HEK293 (cell line): Measurements from ENCODE around the gene NAPSA.
A peak's percentile ranks its signal among the peaks of the same experiment; 100 is the strongest.

Experiments
- CTCF ChIA-PET: fragments of 350-600 bp; formaldehyde crosslinking; extraction: SDS; loops from one replicate; lab custom pipeline; 2021; ENCODE audit warnings: antibody characterized with exemption; lab: Yijun Ruan, JAX
- POLR2A ChIA-PET: fragments of 300-600 bp; formaldehyde crosslinking; extraction: SDS; loops from one replicate; lab custom pipeline; 2020; ENCODE audit warnings: antibody characterized with exemption, inconsistent platforms; lab: Yijun Ruan, JAX
- H3K27ac ChIP-seq: fragments of 200-500 bp; sonication (Bioruptor generic); 2 replicates; pipeline ENCODE4 v1.5.1; 2014; ENCODE audit warnings: low read depth, low read length, control low read depth, inconsistent platforms; ENCODE audit errors: extremely low read depth
- H3K36me3 ChIP-seq, 2 experiments: fragments of 200-500 bp in 1 of 2; sonication (Bioruptor generic) in 1 of 2; 1 replicate in 1 of 2; 2 replicates in 1 of 2; pipeline ENCODE4 v1.5.1; 2014 to 2017; ENCODE audit warnings: inconsistent platforms in 2 of 2, low read length in 2 of 2; ENCODE audit not compliant: control insufficient read depth in 2 of 2, insufficient read depth in 1 of 2
- H3K4me1 ChIP-seq: fragments of 200-500 bp; sonication (Bioruptor generic); 2 replicates; pipeline ENCODE4 v1.5.1; 2014; ENCODE audit warnings: mild to moderate bottlenecking, low read length, inconsistent platforms; ENCODE audit not compliant: control insufficient read depth, insufficient read depth
- H3K4me3 ChIP-seq: 2 replicates; pipeline ENCODE4 v1.5.1; 2011; ENCODE audit warnings: low read depth, mild to moderate bottlenecking, control low read depth, low read length, moderate library complexity
- H3K9me3 ChIP-seq: fragments of 200-500 bp; sonication (Bioruptor generic); 2 replicates; pipeline ENCODE4 v1.5.1; 2014; ENCODE audit warnings: low read depth, low read length, inconsistent platforms; ENCODE audit not compliant: control insufficient read depth, insufficient read depth
- EGR2 ChIP-seq: fragments of 450-650 bp; formaldehyde crosslinking; IDR thresholded peaks from 2 replicates; pipeline ENCODE4 v1.5.1; 2016; ENCODE audit warnings: low read depth, missing biosample characterization, missing genetic modification characterization
- GLIS1 ChIP-seq: fragments of 450-650 bp; formaldehyde crosslinking; IDR thresholded peaks from 2 replicates; pipeline ENCODE4 v1.5.1; 2016; ENCODE audit warnings: missing biosample characterization, missing genetic modification characterization
- MYNN ChIP-seq: fragments of 450-650 bp; formaldehyde crosslinking; IDR thresholded peaks from 2 replicates; pipeline ENCODE4 v1.5.1; 2016; ENCODE audit warnings: missing biosample characterization, missing genetic modification characterization, borderline replicate concordance
- PRDM1 ChIP-seq: fragments of 450-650 bp; formaldehyde crosslinking; IDR thresholded peaks from 2 replicates; pipeline ENCODE4; 2016; ENCODE audit warnings: missing biosample characterization, missing genetic modification characterization
- TCF7L2 ChIP-seq: IDR thresholded peaks from 2 replicates; pipeline ENCODE4 v1.6.1; 2011; ENCODE audit warnings: low read depth, mild to moderate bottlenecking, inconsistent platforms, low read length, moderate library complexity, borderline replicate concordance
- ZBTB48 ChIP-seq: fragments of 450-650 bp; formaldehyde crosslinking; IDR thresholded peaks from 2 replicates; pipeline ENCODE4 v1.5.1; 2016; ENCODE audit warnings: missing biosample characterization, missing genetic modification characterization
- ZBTB8A ChIP-seq: fragments of 450-650 bp; formaldehyde crosslinking; IDR thresholded peaks from 2 replicates; pipeline ENCODE4 v1.5.1; 2016; ENCODE audit warnings: missing biosample characterization, missing genetic modification characterization
- ZNF202 ChIP-seq: fragments of 450-650 bp; formaldehyde crosslinking; IDR thresholded peaks from 2 replicates; pipeline ENCODE4 v1.5.1; 2016; ENCODE audit warnings: missing biosample characterization, missing genetic modification characterization, borderline replicate concordance
- ZNF366 ChIP-seq: fragments of 450-650 bp; formaldehyde crosslinking; conservative IDR thresholded peaks from 2 replicates; pipeline ENCODE4 v1.5.1; 2016; ENCODE audit warnings: missing biosample characterization, missing genetic modification characterization
- ZNF423 ChIP-seq: fragments of 450-650 bp; formaldehyde crosslinking; IDR thresholded peaks from 2 replicates; pipeline ENCODE4 v1.5.1; 2016; ENCODE audit warnings: missing biosample characterization, missing genetic modification characterization
- ZNF549 ChIP-seq: fragments of 450-650 bp; IDR thresholded peaks from 2 replicates; pipeline ENCODE4 v1.5.1; 2018; ENCODE audit warnings: missing biosample characterization, missing genetic modification characterization, mild to moderate bottlenecking, inconsistent platforms, moderate library complexity
- ZNF585B ChIP-seq: fragments of 450-650 bp; formaldehyde crosslinking; IDR thresholded peaks from 2 replicates; pipeline ENCODE4 v1.5.1; 2016; ENCODE audit warnings: missing biosample characterization, missing genetic modification characterization
- ZNF596 ChIP-seq: fragments of 450-650 bp; IDR thresholded peaks from 2 replicates; pipeline ENCODE4 v1.5.0; 2018; ENCODE audit warnings: missing biosample characterization, mild to moderate bottlenecking, missing genetic modification characterization, moderate library complexity
- ZNF660 ChIP-seq: fragments of 450-650 bp; IDR thresholded peaks from 2 replicates; pipeline ENCODE4 v1.5.1; 2018; ENCODE audit warnings: missing biosample characterization, mild to moderate bottlenecking, missing genetic modification characterization
- ZNF707 ChIP-seq: fragments of 450-650 bp; formaldehyde crosslinking; IDR thresholded peaks from 2 replicates; pipeline ENCODE4 v1.5.1; 2016; ENCODE audit warnings: missing biosample characterization, missing genetic modification characterization
- ZNF785 ChIP-seq: fragments of 450-650 bp; formaldehyde crosslinking; IDR thresholded peaks from 2 replicates; pipeline ENCODE4 v1.5.1; 2016; ENCODE audit warnings: missing biosample characterization, missing genetic modification characterization
- ZNF830 ChIP-seq: fragments of 450-650 bp; IDR thresholded peaks from 2 replicates; pipeline ENCODE4 v1.5.0; 2018; ENCODE audit warnings: missing biosample characterization, missing genetic modification characterization, low read depth, mild to moderate bottlenecking, moderate library complexity
- TF ChIP-seq, protein P1 (sequence below): fragments of 450-650 bp; formaldehyde crosslinking; IDR thresholded peaks from 2 replicates; pipeline ENCODE4 v1.5.1; 2016; ENCODE audit warnings: missing biosample characterization, missing genetic modification characterization, borderline replicate concordance
- TF ChIP-seq, protein P2 (sequence below): fragments of 450-650 bp; formaldehyde crosslinking; IDR thresholded peaks from 2 replicates; pipeline ENCODE4 v1.5.1; 2017; ENCODE audit warnings: missing biosample characterization, mild to moderate bottlenecking, missing genetic modification characterization, moderate library complexity
- TF ChIP-seq, protein P3 (sequence below): fragments of 450-650 bp; formaldehyde crosslinking; IDR thresholded peaks from 2 replicates; pipeline ENCODE4 v1.5.1; 2016; ENCODE audit warnings: missing biosample characterization, missing genetic modification characterization

The NAPSA gene

DNA sequence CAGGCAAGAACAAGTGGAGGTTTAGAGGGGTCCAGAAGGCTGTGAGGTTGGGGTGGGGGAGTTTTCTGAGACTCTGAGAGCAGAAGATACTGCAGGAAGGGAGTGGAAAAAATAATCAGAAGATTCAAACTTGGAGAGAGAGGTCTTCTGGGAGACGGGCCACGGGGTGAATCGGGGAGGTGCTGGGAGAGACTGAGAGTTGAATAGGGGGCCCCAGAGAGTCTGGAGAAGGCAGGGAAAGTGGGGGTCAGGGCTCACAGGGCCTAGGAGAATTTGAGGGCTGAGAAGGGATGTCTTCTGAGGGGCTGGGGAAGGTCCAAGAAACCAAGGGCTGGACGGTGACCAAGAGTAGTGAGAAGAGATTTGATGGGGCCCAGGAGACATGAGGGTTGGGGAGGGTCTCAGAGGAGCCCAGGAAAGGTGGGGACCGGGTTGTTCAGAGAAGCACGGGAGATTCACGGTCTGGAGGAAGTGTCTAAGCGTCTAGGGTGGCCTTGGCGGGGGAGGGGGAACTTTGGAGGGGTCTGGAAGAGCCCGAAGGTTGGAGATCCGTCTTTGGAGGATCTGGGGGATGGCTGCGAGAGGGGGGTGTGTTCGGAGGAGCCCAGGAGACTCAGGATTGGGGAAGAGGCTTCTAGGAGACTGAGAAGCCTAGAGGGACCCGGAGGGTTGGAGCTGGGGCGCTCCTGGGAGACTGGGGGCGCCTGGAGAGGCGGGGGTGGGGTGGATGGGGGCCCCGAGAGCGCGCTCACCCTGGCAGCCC, 37.8 kb downstream of the NAPSA start:
- Histone ChIP-seq H3K4me1 (peaks cover 13% of the 10 kb centered on the region), H3K27ac (no peak overlapping the region), H3K4me3 (no peak overlapping the region), H3K9me3 (no peaks in the 10 kb centered on the region), H3K36me3 (peaks cover 0 to 6% of the 10 kb centered on the region in 2 experiments; a peak in 1 of 3 replicates)
- TF ChIP-seq ZNF423, result no peak
- TF ChIP-seq, protein P1, sequence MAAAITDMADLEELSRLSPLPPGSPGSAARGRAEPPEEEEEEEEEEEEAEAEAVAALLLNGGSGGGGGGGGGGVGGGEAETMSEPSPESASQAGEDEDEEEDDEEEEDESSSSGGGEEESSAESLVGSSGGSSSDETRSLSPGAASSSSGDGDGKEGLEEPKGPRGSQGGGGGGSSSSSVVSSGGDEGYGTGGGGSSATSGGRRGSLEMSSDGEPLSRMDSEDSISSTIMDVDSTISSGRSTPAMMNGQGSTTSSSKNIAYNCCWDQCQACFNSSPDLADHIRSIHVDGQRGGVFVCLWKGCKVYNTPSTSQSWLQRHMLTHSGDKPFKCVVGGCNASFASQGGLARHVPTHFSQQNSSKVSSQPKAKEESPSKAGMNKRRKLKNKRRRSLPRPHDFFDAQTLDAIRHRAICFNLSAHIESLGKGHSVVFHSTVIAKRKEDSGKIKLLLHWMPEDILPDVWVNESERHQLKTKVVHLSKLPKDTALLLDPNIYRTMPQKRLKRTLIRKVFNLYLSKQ (tag by site-specific recombination), result no peak
- TF ChIP-seq ZNF549 (tag by site-specific recombination), result no peak
- TF ChIP-seq ZNF585B (tag by site-specific recombination), result no peak
- TF ChIP-seq ZNF366 (tag by site-specific recombination), result no peak
- no peak for TF ChIP-seq ZNF596 (tag by site-specific recombination)
- no peak for TF ChIP-seq MYNN (tag by site-specific recombination)
- TF ChIP-seq ZNF202, result no peak
- ChIA-PET POLR2A (interaction anchor here (1.9 to 2.7 kb wide), 2 partner anchors 12 to 124 kb away, joined by 7 to 9 read pairs; partner anchors contain the start of gene MYH14), CTCF (interaction anchor here (0.7 to 1.8 kb wide), 9 partner anchors 11 to 211 kb away, joined by 3 to 11 read pairs (median 4); no protein-coding TSS in a partner anchor)

DNA sequence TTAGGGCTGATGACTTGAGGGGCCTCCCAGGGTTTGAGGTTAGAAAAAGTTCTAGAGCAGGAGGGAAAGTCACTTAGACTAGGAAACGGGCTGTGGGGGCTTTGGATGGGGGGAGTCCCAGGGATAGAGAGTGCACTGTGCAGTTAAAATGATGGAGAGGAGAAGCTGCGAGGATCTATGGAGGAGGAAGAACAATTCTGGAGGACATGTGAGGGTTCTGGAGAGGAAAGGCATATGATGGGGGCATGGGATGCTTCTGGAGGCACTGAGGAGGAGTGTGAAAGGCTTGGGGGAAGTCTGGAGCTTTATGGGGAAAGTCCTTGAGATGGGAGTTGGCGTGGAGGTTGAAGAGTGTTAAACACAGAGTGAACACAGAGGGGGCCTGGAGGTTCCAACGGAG, 38.4 kb downstream of the NAPSA start:
- ChIA-PET POLR2A (no interaction called here), CTCF (interaction anchor here (0.7 to 1.4 kb wide), 2 partner anchors 30 to 211 kb away, joined by 3 read pairs; no protein-coding TSS in a partner anchor)

DNA sequence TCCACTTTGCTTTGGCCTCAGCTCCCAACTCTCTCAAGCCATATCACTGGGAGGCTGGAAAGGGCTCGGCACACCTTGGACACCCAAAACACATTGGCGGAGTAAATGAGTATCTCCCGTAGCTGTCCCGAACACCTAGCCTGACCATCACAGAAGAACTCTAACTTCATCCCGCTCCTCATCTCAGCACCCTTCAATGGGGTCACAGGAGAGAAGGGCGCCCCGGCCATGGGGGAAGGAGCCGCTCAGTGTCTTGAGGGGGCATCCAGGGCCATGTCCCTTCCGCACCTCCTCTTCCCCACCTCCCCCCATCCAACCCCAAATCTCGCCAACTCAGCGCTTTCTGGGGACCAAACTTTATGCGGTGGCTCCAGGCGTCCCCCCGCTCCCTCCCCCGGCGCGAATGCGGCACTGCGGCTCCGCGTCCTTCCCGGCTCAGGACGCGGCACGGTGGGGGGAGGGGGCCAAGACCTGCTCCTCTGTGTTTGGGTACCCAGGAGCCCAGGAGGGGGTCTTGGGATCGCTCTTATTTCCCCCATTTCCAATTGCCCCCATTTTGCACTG, 39.3 kb downstream of the NAPSA start:
- TF ChIP-seq, protein P2, sequence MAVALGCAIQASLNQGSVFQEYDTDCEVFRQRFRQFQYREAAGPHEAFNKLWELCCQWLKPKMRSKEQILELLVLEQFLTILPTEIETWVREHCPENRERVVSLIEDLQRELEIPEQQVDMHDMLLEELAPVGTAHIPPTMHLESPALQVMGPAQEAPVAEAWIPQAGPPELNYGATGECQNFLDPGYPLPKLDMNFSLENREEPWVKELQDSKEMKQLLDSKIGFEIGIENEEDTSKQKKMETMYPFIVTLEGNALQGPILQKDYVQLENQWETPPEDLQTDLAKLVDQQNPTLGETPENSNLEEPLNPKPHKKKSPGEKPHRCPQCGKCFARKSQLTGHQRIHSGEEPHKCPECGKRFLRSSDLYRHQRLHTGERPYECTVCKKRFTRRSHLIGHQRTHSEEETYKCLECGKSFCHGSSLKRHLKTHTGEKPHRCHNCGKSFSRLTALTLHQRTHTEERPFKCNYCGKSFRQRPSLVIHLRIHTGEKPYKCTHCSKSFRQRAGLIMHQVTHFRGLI (tag by site-specific recombination), result no peak
- TF ChIP-seq ZNF785 (tag by site-specific recombination), result no peak
- TF ChIP-seq ZNF707 (tag by site-specific recombination), result no peak
- TF ChIP-seq ZBTB48 (tag by site-specific recombination), result peak; percentile 6; the same call in 1 of the 2 replicates
- TF ChIP-seq ZNF660 (tag by site-specific recombination), result no peak
- ChIA-PET POLR2A (interaction anchor here (0.6 to 1.3 kb wide), 6 partner anchors 7 to 1317 kb away, joined by 3 to 10 read pairs (median 4); no protein-coding TSS in a partner anchor), CTCF (interaction anchor here (0.9 to 1.4 kb wide), 4 partner anchors 31 to 190 kb away, joined by 3 to 4 read pairs (median 4); no protein-coding TSS in a partner anchor)
- Histone ChIP-seq H3K4me1 (peaks cover 10% of the 10 kb centered on the region), H3K9me3 (no peaks in the 10 kb centered on the region), H3K4me3 (no peak overlapping the region), H3K27ac (no peak overlapping the region), H3K36me3 (peaks cover 0 to 6% of the 10 kb centered on the region in 2 experiments; a peak in 1 of 3 replicates)

More for the DNA sequence above, 38.4 kb downstream of the NAPSA start:
- TF ChIP-seq, protein P3, sequence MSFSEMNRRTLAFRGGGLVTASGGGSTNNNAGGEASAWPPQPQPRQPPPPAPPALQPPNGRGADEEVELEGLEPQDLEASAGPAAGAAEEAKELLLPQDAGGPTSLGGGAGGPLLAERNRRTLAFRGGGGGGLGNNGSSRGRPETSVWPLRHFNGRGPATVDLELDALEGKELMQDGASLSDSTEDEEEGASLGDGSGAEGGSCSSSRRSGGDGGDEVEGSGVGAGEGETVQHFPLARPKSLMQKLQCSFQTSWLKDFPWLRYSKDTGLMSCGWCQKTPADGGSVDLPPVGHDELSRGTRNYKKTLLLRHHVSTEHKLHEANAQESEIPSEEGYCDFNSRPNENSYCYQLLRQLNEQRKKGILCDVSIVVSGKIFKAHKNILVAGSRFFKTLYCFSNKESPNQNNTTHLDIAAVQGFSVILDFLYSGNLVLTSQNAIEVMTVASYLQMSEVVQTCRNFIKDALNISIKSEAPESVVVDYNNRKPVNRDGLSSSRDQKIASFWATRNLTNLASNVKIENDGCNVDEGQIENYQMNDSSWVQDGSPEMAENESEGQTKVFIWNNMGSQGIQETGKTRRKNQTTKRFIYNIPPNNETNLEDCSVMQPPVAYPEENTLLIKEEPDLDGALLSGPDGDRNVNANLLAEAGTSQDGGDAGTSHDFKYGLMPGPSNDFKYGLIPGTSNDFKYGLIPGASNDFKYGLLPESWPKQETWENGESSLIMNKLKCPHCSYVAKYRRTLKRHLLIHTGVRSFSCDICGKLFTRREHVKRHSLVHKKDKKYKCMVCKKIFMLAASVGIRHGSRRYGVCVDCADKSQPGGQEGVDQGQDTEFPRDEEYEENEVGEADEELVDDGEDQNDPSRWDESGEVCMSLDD, result 0 out of 2 replicates have a peak, but pooled peaks have one; percentile 22
- TF ChIP-seq GLIS1 (tag by site-specific recombination), result 0 out of 2 replicates have a peak, but pooled peaks have one; percentile 7
- TF ChIP-seq ZBTB8A (tag by site-specific recombination), result no peak
- no peak for TF ChIP-seq TCF7L2
- TF ChIP-seq ZNF423, result no peak
- peak; percentile 17; the same call in 1 of the 2 replicates for TF ChIP-seq EGR2 (tag by site-specific recombination)
- TF ChIP-seq ZNF830, result no peak
- TF ChIP-seq PRDM1, result peak; percentile 86
- Histone ChIP-seq H3K27ac (no peak overlapping the region), H3K9me3 (no peaks in the 10 kb centered on the region), H3K36me3 (peaks cover 0 to 6% of the 10 kb centered on the region in 2 experiments; a peak in 1 of 3 replicates), H3K4me3 (no peak overlapping the region), H3K4me1 (peaks cover 13% of the 10 kb centered on the region)
